Mucosa of gallbladder (tissue), 1 donor: ENCODE data around the gene HSPA12B. TPM values are rescaled to one million over a fixed set of nuclear protein-coding genes. Genes with fewer than 3 reads are reported as not detected.
A peak's percentile ranks its signal among the peaks of the same experiment; 100 is the strongest.

ENCODE experiments used
- DNase-seq: peaks from one replicate; pipeline ENCODE4 v3.0.0-alpha.2; 2020; ENCODE audit warnings: low spot score
- total RNA-seq: library from RNA; stranded (reverse); gene quantifications from one replicate; pipeline ENCODE4 v1.2.1, GENCODE V29; 2021
- donor health status: DM: no; HTN: no; CAD: no.

HSPA12B gene
- total RNA-seq, 1 donor from 2014 or later, result 5.4 TPM

GRCh38 chr20:3702611-3703391 lies 29.7 kb upstream of the HSPA12B start:
- DNase-seq, result no peak

- DNase-seq, result no peak
Measured at GRCh38 chr20:3704087-3704486, 28.4 kb upstream of the HSPA12B start.

DNA sequence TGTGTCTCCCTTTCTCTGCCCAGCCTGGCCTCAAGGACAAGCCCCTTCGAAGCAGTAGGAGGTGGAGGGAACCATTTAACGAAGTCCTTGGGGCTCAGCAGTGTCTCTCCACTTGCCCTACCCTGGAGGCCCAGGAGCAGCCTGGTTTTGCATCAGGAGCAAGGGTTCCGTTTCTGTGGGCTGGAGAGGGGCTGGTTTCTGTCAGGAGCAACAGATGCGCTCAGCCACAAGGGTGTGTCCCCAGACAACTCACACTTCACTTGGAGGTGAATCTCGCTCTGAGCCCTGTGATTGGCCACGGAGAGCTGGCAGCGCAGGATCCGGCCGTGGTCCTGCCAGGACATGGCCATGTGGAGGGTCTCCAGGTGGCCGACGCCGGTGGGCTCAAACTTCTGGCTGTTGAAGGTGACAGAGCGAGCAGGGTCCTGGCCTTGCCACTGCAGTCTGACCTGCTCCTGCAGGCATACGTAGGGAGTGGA lies 27.0 kb upstream of the HSPA12B start:
- no peak for DNase-seq

DNA sequence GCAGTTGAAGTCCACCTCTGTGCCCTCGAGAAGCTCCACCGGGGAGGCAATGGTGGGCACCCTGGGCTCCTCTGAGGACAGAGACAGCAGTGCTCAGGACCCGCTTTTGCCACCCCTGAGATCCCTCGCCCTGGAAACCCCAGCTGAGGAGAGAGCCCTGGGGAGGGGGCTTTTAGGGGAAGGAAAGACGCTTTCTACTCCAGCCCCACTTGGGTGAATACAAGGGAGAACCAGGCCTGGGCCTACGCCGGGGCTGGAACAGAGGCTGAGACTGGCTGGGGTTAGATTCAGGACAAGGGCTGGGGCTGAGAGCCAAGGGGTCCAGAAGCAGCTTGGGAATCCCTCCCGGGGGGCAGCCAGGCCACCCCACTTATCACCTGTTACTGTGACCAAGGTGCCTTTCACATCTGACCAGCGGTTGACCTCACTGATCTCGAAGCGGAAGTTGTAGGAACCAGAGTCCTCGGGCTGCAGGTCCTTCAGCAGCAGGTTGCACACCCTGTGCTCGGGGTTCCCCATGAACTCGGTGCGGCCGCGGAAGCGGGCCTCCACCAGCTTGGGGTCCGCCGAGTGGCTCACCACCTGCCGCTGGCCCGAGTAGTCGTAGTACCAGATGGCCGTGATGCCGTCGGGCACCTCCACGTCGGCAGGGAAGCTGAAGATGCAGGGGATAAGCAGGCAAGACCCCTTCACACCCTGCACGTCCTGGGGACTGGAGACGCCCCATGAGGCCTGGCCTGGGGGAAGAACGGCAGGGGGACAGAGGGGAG lies 26.3 kb upstream of the HSPA12B start:
- no peak for DNase-seq

DNA sequence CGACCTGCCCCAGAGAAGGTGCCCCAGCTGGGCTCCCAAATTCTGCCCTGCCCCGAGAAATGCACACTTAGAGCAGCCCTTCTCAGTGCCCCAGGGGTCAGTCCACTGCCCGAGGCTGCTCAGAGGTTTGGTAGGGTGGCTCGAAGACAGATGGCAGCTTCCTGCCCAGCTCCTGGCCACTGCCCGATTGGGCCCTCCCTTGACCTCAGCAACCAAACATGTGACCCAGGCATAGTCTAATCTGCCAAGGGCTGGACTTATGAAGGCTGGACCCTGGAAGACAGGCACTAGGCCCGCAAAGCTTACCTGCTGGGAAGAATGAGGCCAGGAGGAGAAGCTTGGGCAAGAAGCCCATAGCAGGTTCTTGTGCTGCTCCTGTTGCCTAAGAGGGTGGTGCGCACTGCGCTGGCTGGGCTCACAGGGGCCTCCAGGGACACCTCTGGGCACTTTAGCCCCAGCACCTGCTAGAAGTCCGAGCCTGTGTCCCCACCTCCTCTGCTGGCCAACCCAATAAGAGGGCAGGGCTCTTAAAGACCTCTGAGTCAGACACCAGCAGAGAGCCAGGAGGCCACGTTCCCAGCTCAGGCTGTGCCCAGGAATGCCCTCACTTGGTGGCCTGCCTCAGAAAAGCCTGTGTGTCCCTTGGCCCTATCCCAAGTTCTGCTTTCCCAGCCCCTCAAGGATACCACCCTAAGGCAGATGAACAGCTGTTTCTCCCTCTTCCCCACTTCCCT lies 25.5 kb upstream of the HSPA12B start:
- no peak for DNase-seq

DNA sequence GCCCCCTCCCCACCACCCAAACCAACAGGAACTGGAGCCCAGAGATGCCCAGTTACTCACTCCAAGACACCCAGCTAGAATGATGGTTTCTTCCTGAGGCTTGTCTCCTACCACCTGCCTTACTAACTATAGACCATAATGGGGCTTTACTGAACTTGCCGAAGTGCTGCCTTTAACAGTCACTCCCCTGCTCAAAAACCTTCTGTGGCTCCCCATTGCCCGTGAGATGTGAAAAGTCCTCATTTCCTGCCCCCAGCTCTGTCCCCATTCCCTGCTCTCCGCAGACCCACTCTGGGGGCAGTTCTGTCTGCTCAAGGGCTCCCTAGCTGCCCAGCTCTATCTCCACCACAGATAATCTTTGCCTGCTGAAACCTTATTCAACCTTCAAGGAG lies 25.0 kb upstream of the HSPA12B start:
- DNase-seq, result no peak

- no peak for DNase-seq
Measured at GRCh38 chr20:3710011-3710466, 22.4 kb upstream of the HSPA12B start.

DNA sequence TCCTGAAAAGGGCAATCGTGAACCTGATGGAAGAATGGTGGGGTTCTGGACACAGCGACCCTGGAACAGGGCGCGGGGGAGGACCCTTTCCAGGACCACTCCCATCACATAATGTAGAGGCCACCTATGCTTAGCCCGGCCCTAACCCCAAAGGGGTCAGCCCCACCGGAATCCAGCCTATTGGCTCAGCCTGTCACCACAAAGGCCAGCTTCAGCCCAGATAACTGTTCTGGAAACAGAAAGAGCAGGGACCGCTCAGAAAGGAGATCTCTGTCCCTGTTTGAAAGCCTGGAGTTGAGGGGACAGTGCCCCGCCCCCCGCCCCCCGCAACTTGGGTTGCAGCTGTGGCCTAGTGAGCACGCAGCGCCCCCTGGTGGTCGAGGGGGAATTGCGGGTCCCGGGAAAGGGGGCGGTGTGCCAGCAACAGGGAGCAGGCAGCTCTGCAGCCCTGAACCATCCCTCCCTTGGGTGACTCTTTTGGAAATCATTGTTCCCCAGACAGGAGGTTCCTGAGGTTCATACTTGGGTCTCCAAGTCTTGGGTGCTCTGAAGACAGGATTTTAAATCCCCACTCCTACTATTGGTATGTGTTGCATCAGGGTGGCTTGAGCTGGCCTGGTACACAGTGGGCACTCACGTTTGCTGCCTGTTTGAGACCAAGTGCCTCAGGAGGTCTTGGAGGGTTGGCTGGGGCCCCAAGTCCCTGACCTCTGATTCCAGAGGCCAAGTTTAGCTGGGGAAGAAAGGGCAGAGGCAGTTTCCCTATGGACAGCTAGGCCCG lies 21.6 kb upstream of the HSPA12B start:
- peak; percentile 63 for DNase-seq

- no peak for DNase-seq
Measured at GRCh38 chr20:3711484-3711941, 21.0 kb upstream of the HSPA12B start.

- DNase-seq, result peak; percentile 58
Measured at GRCh38 chr20:3712279-3712873, 20.1 kb upstream of the HSPA12B start, which contains the start of gene SIGLEC1. Gene SIGLEC1, minus strand, starts transcription at chr20:3712600. Its CDS starts 5,472 bp downstream, at chr20:3707128.

DNA sequence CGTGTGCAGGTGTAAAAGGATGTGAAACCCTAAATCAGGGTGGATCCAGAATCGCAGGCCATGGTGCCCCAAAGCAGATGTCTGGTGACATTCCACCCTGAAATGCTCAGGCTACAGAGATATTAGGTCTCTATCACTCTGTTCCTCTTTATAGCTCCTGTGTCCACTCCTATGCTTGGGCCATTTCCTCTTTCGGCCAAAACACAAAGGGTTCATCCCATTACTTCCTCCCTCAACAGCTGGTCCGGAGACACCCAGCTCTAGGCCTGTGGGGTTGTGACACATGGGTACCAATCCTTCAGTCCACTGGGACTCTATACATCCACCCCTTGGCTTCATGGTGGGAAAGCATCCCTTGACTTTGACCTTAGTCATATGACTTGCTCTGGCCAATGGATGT lies 18.4 kb upstream of the HSPA12B start:
- DNase-seq, result no peak

DNA sequence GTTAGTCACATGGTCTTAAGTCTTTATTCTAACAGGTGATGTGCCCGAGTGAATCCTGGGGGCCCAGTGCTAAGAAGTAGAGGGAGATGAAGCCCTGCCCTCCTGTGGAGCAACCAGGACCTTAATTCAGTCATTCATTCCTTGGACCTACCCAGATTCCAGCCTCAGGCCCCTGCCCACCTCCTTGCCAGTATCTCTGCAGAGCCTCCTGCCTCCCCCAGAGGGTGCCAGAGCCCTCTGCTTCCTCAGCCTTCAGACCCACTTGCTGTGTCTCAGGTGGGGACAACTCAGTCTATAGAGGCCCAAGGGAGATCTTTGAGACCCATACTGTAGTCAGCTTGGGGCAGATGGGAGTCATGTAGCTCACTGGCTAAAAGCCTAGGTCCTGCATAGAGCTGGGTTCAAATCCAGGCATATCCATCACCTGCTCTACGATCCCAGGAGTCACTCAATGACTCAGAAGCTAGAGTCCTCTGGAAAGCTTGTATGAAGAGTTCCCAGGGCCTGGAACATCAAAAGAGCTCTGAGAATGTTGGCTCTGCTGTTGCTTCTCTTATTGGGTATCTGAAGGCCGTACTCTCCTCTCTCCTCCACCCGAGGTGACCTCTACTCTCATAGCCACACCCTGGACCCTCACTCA lies 16.2 kb upstream of the HSPA12B start:
- no peak for DNase-seq

- DNase-seq, result no peak
Measured at GRCh38 chr20:3719046-3719445, 13.4 kb upstream of the HSPA12B start.

DNA sequence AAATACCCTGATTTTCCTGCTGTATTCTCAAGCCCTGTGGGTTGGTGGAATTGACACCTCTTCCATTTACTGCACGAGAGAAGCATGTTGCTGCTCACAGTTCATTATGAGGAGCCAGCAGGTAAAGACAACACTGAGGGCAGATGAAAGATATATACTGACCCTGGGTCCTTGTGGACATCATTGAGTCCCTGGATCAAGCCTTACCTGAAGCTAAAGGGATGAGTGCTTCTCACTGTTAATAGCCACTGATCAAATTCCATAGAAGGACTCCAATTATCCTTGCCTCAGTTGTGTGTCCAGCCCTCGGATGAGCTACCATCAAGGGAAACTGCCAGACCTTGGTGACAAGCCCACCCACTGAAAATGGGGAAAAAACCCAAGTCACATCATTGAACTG lies 12.4 kb upstream of the HSPA12B start:
- DNase-seq, result no peak

GRCh38 chr20:3720626-3721025 lies 11.9 kb upstream of the HSPA12B start:
- no peak for DNase-seq

GRCh38 chr20:3721912-3722311 lies 10.6 kb upstream of the HSPA12B start:
- DNase-seq, result no peak

GRCh38 chr20:3723284-3723683 lies 9.2 kb upstream of the HSPA12B start:
- DNase-seq, result no peak

GRCh38 chr20:3724356-3724755 lies 8.1 kb upstream of the HSPA12B start:
- DNase-seq, result no peak

- no peak for DNase-seq
Measured at GRCh38 chr20:3727401-3728021, 5.0 kb upstream of the HSPA12B start.

- no peak for DNase-seq
Measured at GRCh38 chr20:3728354-3728753, 4.1 kb upstream of the HSPA12B start.
